Body of pancreas (tissue), 4 donors: ENCODE data around the gene LSM10. TPM values are rescaled to one million over a fixed set of nuclear protein-coding genes. Genes with fewer than 3 reads are reported as not detected.

Experiments
- ATAC-seq: fragments of 150-250 bp; one replicate; pipeline ENCODE4 v1.9.1; 2016
- DNase-seq, 4 donors: peaks; one replicate each; pipeline ENCODE4 v3.0.0-alpha.2; 2019
- H3K27ac ChIP-seq, 4 donors: fragments of 200-600 bp; sonication (generic); 1 replicate in 3 of 4; 2 replicates in 1 of 4; pipeline versions ENCODE4 v1.5.1 to v1.6.1; 2016 to 2019; ENCODE audit warnings: mild to moderate bottlenecking in 1 of 4, mixed read lengths in 1 of 4, moderate library complexity in 1 of 4
- H3K27me3 ChIP-seq, 2 donors: fragments of 200-600 bp; sonication (generic); one replicate each; pipeline ENCODE4 v1.6.0; 2016; ENCODE audit warnings: mild to moderate bottlenecking in 1 of 2
- H3K36me3 ChIP-seq, 2 donors: fragments of 200-600 bp; sonication (generic); replicated peaks in 1 of 2; 2 replicates each; pipeline ENCODE4 v1.5.1; 2016; ENCODE audit warnings: low read depth in 2 of 2; ENCODE audit not compliant: insufficient read depth in 1 of 2
- H3K4me1 ChIP-seq: fragments of 200-600 bp; sonication (generic); one replicate; pipeline ENCODE4 v1.6.0; 2016
- H3K4me3 ChIP-seq, 2 donors: fragments of 200-600 bp; sonication (generic); 1 replicate in 1 of 2; 2 replicates in 1 of 2; pipeline ENCODE4 v1.5.1; 2016 to 2019
- H3K9me3 ChIP-seq, 3 donors: fragments of 200-600 bp; sonication (generic); 1 replicate in 2 of 3; 2 replicates in 1 of 3; pipeline ENCODE4 v1.5.1; 2016
- POLR2A ChIP-seq, 3 donors: fragments of 450-650 bp; IDR thresholded peaks; one replicate each; pipeline ENCODE4 v1.6.1; 2016; ENCODE audit warnings: antibody characterized with exemption in 3 of 3, mild to moderate bottlenecking in 2 of 3
- WGBS, 2 donors: methylation state at CpG; one replicate each; pipeline ENCODE4 v1.1.5; 2017; 5-methylcytosine and 5-hydroxymethylcytosine counted together
- intact Hi-C: fragments of 100-400 bp; cut with DNase I; formaldehyde crosslinking; loops from one replicate; pipeline ENCODE4 v1.15.1; 2023
- total RNA-seq, 2 donors: library from RNA; depleted of rRNA; stranded (reverse); fragments of >200 nt; gene quantifications; one replicate each; pipeline ENCODE4 v1.1.0, GENCODE V29; 2016
- TF ChIP-seq, protein P1 (sequence below), 7 experiments: fragments of 450-650 bp in 4 of 7; fragments of 200-600 bp in 3 of 7; sonication (generic) in 3 of 7; IDR thresholded peaks; one replicate each; pipeline ENCODE4 v1.5.1; 2016 to 2019; ENCODE audit warnings: antibody characterized with exemption in 7 of 7

The LSM10 gene
- total RNA-seq, 2 donors from 2014 or later: 12.2 to 21.8 TPM

DNA sequence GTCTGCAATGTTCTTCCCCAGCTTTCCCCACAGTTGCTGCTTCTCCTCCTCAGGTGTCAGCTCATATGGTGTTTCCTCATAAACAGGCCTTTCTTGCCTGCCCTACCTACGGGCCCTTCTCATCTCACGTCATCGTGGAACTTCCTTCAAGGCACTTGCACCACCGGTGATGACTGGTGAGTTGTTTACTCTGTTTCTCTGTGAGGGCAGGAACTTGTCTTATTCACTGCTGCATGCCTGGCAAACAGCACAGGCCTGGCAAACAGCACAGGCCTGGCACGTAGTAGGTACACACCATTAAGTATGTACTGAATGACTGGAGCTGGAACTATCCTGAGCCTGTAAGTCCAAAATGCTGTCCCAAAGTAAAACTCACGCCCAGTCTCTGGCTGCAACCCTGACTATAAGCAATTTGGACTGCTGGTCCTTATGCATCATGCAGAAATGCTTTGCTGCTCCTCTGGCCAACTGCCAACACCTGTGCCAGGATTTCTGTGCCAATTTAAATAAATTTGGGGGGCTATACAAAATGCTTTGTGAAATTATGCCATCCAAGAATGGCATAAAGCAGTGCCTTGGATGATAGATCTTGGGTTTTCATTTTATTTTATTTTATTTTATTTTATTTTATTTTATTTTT is 37.7 kb downstream of the LSM10 start:
- Histone ChIP-seq H3K4me1 (no peaks in the 10 kb centered on the region), H3K4me3 (no peak overlapping the region), H3K27ac (no peak overlapping the region), H3K9me3 (no peaks in the 10 kb centered on the region), H3K27me3 (no peaks in the 10 kb centered on the region), H3K36me3 (peaks cover 4 to 12% of the 10 kb centered on the region in 2 donors)
- DNase-seq: no peak
- TF ChIP-seq POLR2A (IDR thresholded peaks at IDR 0.05): no peak
- TF ChIP-seq, protein P1, sequence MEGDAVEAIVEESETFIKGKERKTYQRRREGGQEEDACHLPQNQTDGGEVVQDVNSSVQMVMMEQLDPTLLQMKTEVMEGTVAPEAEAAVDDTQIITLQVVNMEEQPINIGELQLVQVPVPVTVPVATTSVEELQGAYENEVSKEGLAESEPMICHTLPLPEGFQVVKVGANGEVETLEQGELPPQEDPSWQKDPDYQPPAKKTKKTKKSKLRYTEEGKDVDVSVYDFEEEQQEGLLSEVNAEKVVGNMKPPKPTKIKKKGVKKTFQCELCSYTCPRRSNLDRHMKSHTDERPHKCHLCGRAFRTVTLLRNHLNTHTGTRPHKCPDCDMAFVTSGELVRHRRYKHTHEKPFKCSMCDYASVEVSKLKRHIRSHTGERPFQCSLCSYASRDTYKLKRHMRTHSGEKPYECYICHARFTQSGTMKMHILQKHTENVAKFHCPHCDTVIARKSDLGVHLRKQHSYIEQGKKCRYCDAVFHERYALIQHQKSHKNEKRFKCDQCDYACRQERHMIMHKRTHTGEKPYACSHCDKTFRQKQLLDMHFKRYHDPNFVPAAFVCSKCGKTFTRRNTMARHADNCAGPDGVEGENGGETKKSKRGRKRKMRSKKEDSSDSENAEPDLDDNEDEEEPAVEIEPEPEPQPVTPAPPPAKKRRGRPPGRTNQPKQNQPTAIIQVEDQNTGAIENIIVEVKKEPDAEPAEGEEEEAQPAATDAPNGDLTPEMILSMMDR (IDR thresholded peaks at IDR 0.05): no peak
- WGBS, 2 donors: 74 to 81% methylated on average over 6 of the region's 6 CpGs
- intact Hi-C loops: no loop called here
- no peak for ATAC-seq

DNA sequence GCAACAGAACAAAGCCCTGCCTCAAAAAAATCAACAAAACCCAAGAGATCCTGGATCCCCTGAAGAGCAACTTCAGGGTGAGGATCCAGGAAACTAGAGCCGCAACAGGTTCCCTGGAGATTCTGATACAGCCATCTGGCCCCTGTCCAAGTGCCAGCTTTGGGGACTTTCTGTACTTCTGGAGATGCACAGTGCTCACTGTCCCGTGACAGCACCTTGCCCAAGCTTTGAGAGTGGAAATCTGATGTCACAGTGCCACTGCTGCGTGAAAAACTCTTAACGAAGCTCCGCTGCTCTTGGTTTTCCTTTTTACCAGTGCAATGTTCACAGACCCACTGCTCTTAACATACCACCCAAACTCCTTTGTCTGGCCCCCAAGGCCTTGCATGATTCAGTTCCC is 38.3 kb downstream of the LSM10 start:
- intact Hi-C loops: no loop called here
- DNase-seq (no peak), ATAC-seq (no peak)
- no peak overlapping the region for H3K4me3 ChIP-seq
- no peak for TF ChIP-seq POLR2A (IDR thresholded peaks at IDR 0.05)
- TF ChIP-seq, protein P1 (IDR thresholded peaks at IDR 0.05): no peak
- no peaks in the 10 kb centered on the region for H3K9me3 ChIP-seq
- peaks cover 4 to 19% of the 10 kb centered on the region in 2 donors for H3K36me3 ChIP-seq
- no peaks in the 10 kb centered on the region for H3K27me3 ChIP-seq
- 82 to 90% methylated on average over 5 of the region's 5 CpGs for WGBS, 2 donors
- H3K27ac ChIP-seq: no peak overlapping the region
- H3K4me1 ChIP-seq: no peaks in the 10 kb centered on the region

DNA sequence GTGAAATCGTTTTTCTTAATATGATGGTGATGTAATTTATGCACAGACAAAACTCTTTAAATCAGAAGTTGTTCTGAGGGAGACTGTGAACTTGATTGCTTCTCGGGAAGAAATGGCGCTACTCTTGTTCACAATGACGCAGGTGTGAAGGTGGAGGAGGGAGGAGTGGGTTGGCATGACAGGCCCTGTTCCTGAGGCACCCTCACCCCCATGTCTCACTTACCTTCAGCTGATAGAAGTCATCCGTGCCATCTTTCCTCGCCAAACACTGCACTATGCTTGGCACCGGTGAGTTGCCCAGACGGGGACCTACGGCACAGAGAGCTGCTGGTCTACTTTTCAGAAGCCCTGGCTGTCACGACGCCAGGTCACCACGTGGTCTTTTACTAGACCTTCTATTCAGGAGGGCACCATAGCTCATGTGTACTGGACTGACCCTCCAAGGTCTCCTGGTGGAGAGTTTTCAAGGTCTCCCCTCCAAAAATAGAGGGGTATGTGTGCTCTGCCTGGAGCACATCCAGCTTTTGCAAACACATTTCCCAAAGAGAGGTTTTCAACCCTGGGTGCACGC is 39.1 kb downstream of the LSM10 start:
- intact Hi-C loops: no loop called here

DNA sequence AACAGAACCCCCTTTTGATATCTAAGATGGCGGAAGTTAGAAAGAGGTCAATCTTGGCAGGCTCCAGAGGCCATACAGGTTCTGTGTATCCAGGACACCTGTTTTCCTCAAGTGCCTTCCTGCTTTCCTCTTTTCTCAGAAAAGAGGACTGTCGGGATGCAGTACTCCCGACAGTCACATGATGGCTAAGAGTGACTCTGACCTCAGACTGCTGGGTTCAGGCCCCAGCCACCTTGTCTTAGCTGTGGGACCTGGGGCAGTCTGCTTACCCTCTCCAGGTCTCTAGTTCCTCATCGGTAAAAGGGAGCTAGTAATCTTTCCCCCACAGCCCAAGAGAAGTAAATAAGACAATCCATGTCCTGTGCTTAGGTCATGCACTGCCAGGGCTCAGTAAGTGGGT is 41.9 kb downstream of the LSM10 start:
- no peak for ATAC-seq
- peaks cover 0 to 37% of the 10 kb centered on the region in 2 donors for H3K36me3 ChIP-seq
- no peak overlapping the region for H3K27ac ChIP-seq
- no peak overlapping the region for H3K4me3 ChIP-seq
- H3K4me1 ChIP-seq: no peaks in the 10 kb centered on the region
- DNase-seq: no peak
- WGBS, 2 donors: 66 to 76% methylated on average over 4 of the region's 4 CpGs
- intact Hi-C loops: no loop called here
- H3K9me3 ChIP-seq: no peaks in the 10 kb centered on the region
- TF ChIP-seq, protein P1 (IDR thresholded peaks at IDR 0.05): no peak
- no peak for TF ChIP-seq POLR2A (IDR thresholded peaks at IDR 0.05)
- no peaks in the 10 kb centered on the region for H3K27me3 ChIP-seq

More for the DNA sequence above, 39.1 kb downstream of the LSM10 start:
- Histone ChIP-seq H3K9me3 (no peaks in the 10 kb centered on the region), H3K4me3 (no peak overlapping the region), H3K36me3 (peaks cover 4 to 25% of the 10 kb centered on the region in 2 donors), H3K27me3 (no peaks in the 10 kb centered on the region), H3K27ac (no peak overlapping the region), H3K4me1 (no peaks in the 10 kb centered on the region)
- ATAC-seq (no peak), DNase-seq (no peak)
- 66 to 69% methylated on average over 13 of the region's 13 CpGs for WGBS, 2 donors
- TF ChIP-seq, protein P1 (IDR thresholded peaks at IDR 0.05): no peak
- TF ChIP-seq POLR2A (IDR thresholded peaks at IDR 0.05): no peak

DNA sequence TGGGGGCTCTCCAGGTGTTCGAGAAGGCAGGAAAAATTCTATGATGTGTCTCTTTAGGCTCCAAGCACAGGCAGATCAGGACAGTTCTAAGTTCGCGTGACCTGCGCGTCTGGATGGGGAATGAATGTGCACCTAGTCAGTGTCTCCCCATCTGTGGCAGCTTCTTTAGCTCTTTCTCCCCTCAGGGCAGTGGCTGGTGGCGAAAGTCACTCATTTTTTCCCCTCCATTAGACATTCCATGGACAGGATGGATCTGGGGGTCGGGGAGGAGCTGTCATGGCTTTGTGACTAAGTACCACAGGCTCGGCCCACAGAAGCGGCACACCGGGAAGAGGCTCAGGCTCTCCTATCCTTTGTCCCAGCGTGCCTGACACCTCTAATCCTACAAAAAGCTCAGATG is 43.2 kb downstream of the LSM10 start:
- Histone ChIP-seq H3K9me3 (no peaks in the 10 kb centered on the region), H3K27me3 (no peaks in the 10 kb centered on the region), H3K36me3 (peaks cover 0 to 37% of the 10 kb centered on the region in 2 donors), H3K4me3 (no peak overlapping the region), H3K27ac (no peak overlapping the region), H3K4me1 (no peaks in the 10 kb centered on the region)
- TF ChIP-seq POLR2A (IDR thresholded peaks at IDR 0.05): no peak
- TF ChIP-seq, protein P1 (IDR thresholded peaks at IDR 0.05): no peak
- DNase-seq (no peak), ATAC-seq (no peak)
- intact Hi-C loops: no loop called here
- 89 to 94% methylated on average over 11 of the region's 11 CpGs for WGBS, 2 donors
